ENCODE measurements around the gene CASP2.

Gene CASP2

DNA sequence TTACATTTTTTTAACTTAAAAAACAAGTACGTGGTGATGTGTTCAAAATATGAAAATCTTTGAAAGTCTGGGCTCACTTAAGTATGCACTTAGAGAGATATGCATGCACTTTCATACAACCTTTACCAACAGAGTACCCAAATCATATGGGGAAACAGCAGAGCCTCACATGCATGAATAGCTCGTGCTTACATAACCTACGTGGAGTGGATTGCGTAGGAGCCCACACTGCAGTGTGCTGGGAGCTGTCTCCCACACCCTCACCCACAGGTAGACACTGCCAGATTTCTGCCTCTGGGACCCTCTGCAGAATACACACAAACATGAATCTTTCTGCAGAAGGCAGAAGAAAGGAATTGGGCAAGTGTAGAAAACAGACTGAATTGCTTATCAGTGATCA is 28.3 kb downstream of the CASP2 start:
- H3K9me3 ChIP-seq (ENCODE audit: control insufficient read depth, low read length): no peaks in the 10 kb centered on the region
- H3K36me3 ChIP-seq (ENCODE audit: control insufficient read depth, insufficient read depth, low read length): peaks cover 3% of the 10 kb centered on the region
- no peak overlapping the region for H3K27ac ChIP-seq (ENCODE audit: low read depth, low read length, severe bottlenecking)
- 93 to 100% methylated on average over 1 to 3 of the region's 4 CpGs for WGBS, 2 experiments (ENCODE audit: insufficient coverage in 2 of 2)
- H3K4me1 ChIP-seq (ENCODE audit: control insufficient read depth, insufficient read depth, low read length, poor library complexity, severe bottlenecking): no peaks in the 10 kb centered on the region
- H3K4me3 ChIP-seq (ENCODE audit: extremely low read depth, insufficient read depth, low read length, poor library complexity, severe bottlenecking): no peak overlapping the region

DNA sequence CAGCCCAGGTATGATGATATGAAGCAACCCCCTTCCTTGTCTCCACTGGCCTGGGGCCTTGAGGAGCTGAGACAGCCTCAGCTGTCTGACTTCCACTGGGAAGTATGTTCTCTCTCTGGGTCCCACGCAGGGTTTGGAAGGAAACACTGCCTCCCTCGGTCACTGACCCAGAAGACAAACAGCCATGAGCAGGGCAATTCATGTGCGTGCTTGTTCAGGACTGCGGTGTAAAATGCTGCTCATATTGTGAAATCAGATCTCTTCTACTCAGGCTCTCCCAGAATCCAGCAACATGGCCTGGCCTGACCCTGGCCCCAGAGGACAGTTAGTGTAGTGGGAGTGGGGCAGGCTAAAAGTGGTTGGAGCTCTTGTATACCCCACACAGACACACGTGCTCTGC is 30.5 kb downstream of the CASP2 start:
- Histone ChIP-seq H3K4me3 (ENCODE audit: extremely low read depth, insufficient read depth, low read length, poor library complexity, severe bottlenecking) (no peak overlapping the region), H3K36me3 (ENCODE audit: control insufficient read depth, insufficient read depth, low read length) (peaks cover under 1% of the 10 kb centered on the region), H3K9me3 (ENCODE audit: control insufficient read depth, low read length) (no peaks in the 10 kb centered on the region), H3K27ac (ENCODE audit: low read depth, low read length, severe bottlenecking) (no peak overlapping the region), H3K4me1 (ENCODE audit: control insufficient read depth, insufficient read depth, low read length, poor library complexity, severe bottlenecking) (no peaks in the 10 kb centered on the region)
- 91 to 92% methylated on average over 4 to 5 of the region's 5 CpGs for WGBS, 2 experiments (ENCODE audit: insufficient coverage in 2 of 2)

- Histone ChIP-seq H3K4me1 (ENCODE audit: control insufficient read depth, insufficient read depth, low read length, poor library complexity, severe bottlenecking) (peaks cover 6% of the 10 kb centered on the region), H3K27ac (ENCODE audit: low read depth, low read length, severe bottlenecking) (no peak overlapping the region), H3K36me3 (ENCODE audit: control insufficient read depth, insufficient read depth, low read length) (no peaks in the 10 kb centered on the region), H3K4me3 (ENCODE audit: extremely low read depth, insufficient read depth, low read length, poor library complexity, severe bottlenecking) (no peak overlapping the region), H3K9me3 (ENCODE audit: control insufficient read depth, low read length) (no peaks in the 10 kb centered on the region)
- 77 to 81% methylated on average over 5 to 8 of the region's 9 CpGs for WGBS, 2 experiments (ENCODE audit: insufficient coverage in 2 of 2)
Observed at GRCh38 chr7:143320620-143321019, 32.5 kb downstream of the CASP2 start.

DNA sequence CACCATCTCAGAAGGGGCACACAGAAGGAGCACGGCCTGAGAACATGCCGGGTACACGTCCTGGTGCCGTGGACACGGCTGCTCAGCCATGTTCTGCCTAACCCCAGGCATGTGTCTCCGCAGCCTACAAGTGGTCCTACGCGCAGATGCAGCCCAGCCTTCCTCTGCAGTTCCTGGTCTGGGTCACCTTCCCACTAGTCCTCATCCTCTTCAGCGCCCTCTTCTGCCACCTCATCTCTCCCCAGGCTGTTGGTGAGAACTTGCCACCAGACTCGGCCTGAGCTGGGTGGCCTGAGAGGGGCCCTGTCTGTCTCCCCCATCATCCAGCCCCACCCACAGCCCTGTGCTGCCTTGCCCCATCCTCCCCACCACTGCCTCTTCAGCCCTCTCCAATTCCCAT is 33.1 kb downstream of the CASP2 start:
- no peak overlapping the region for H3K27ac ChIP-seq (ENCODE audit: low read depth, low read length, severe bottlenecking)
- H3K4me3 ChIP-seq (ENCODE audit: extremely low read depth, insufficient read depth, low read length, poor library complexity, severe bottlenecking): no peak overlapping the region
- no peaks in the 10 kb centered on the region for H3K36me3 ChIP-seq (ENCODE audit: control insufficient read depth, insufficient read depth, low read length)
- H3K9me3 ChIP-seq (ENCODE audit: control insufficient read depth, low read length): no peaks in the 10 kb centered on the region
- peaks cover 6% of the 10 kb centered on the region for H3K4me1 ChIP-seq (ENCODE audit: control insufficient read depth, insufficient read depth, low read length, poor library complexity, severe bottlenecking)
- WGBS, 2 experiments (ENCODE audit: insufficient coverage in 2 of 2): 86 to 88% methylated on average over 9 to 10 of the region's 10 CpGs

- WGBS, 2 experiments (ENCODE audit: insufficient coverage in 2 of 2): 93 to 100% methylated on average over 4 of the region's 4 CpGs
- Histone ChIP-seq H3K36me3 (ENCODE audit: control insufficient read depth, insufficient read depth, low read length) (no peaks in the 10 kb centered on the region), H3K27ac (ENCODE audit: low read depth, low read length, severe bottlenecking) (no peak overlapping the region), H3K4me1 (ENCODE audit: control insufficient read depth, insufficient read depth, low read length, poor library complexity, severe bottlenecking) (peaks cover 6% of the 10 kb centered on the region), H3K4me3 (ENCODE audit: extremely low read depth, insufficient read depth, low read length, poor library complexity, severe bottlenecking) (no peak overlapping the region), H3K9me3 (ENCODE audit: control insufficient read depth, low read length) (no peaks in the 10 kb centered on the region)
Observed at GRCh38 chr7:143321734-143322133, 33.6 kb downstream of the CASP2 start.

GRCh38 chr7:143322760-143323633 is 34.8 kb downstream of the CASP2 start:
- H3K36me3 ChIP-seq (ENCODE audit: control insufficient read depth, insufficient read depth, low read length): no peaks in the 10 kb centered on the region
- peaks cover 6% of the 10 kb centered on the region for H3K4me1 ChIP-seq (ENCODE audit: control insufficient read depth, insufficient read depth, low read length, poor library complexity, severe bottlenecking)
- H3K4me3 ChIP-seq (ENCODE audit: extremely low read depth, insufficient read depth, low read length, poor library complexity, severe bottlenecking): no peak overlapping the region
- no peak overlapping the region for H3K27ac ChIP-seq (ENCODE audit: low read depth, low read length, severe bottlenecking)
- no peaks in the 10 kb centered on the region for H3K9me3 ChIP-seq (ENCODE audit: control insufficient read depth, low read length)
- WGBS, 2 experiments (ENCODE audit: insufficient coverage in 2 of 2): 90 to 94% methylated on average over 18 of the region's 23 CpGs

DNA sequence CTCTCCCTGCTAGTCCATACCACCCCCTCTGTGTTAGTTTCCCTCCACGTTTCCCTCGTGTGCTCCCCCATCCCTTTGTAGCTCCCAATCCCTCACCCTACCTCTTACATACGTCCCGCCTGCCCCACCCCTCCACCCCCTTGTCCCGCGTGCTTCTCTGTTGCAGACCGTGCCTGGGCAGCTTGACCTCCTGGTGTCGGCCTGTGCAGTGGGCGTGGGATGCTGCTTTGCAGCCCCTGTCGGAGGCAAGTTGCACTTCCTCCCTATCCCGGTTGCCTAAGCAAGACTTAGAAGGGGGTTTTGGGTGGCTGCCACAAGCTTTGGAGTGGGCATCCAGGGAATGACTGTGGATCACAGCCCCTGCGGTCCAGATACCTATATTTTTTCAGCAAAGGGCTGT is 35.5 kb downstream of the CASP2 start:
- H3K36me3 ChIP-seq (ENCODE audit: control insufficient read depth, insufficient read depth, low read length): no peaks in the 10 kb centered on the region
- 68 to 82% methylated on average over 7 to 12 of the region's 12 CpGs for WGBS, 2 experiments (ENCODE audit: insufficient coverage in 2 of 2)
- no peak overlapping the region for H3K4me3 ChIP-seq (ENCODE audit: extremely low read depth, insufficient read depth, low read length, poor library complexity, severe bottlenecking)
- no peaks in the 10 kb centered on the region for H3K9me3 ChIP-seq (ENCODE audit: control insufficient read depth, low read length)
- H3K4me1 ChIP-seq (ENCODE audit: control insufficient read depth, insufficient read depth, low read length, poor library complexity, severe bottlenecking): peaks cover 6% of the 10 kb centered on the region
- no peak overlapping the region for H3K27ac ChIP-seq (ENCODE audit: low read depth, low read length, severe bottlenecking)

DNA sequence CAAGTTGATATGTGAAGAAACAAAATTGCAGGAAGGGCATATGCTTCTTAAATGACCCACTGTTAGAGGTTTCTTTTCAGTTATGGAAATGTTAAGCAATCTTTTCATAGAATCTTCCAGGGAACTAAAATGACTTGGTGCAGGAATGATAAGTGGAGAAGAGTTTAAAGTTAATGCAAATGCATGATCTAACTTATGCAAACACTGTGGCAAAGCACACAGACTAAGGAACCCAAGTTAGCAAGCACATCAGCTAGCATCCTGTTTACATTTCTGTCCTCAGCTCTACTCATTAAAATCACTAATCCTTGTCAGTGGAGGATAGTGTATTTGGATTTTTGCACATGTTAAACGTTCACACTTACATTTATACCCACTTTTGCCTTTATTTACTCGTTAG is 37.1 kb downstream of the CASP2 start:
- Histone ChIP-seq H3K27ac (ENCODE audit: low read depth, low read length, severe bottlenecking) (no peak overlapping the region), H3K36me3 (ENCODE audit: control insufficient read depth, insufficient read depth, low read length) (no peaks in the 10 kb centered on the region), H3K9me3 (ENCODE audit: control insufficient read depth, low read length) (no peaks in the 10 kb centered on the region), H3K4me1 (ENCODE audit: control insufficient read depth, insufficient read depth, low read length, poor library complexity, severe bottlenecking) (peaks cover 6% of the 10 kb centered on the region), H3K4me3 (ENCODE audit: extremely low read depth, insufficient read depth, low read length, poor library complexity, severe bottlenecking) (no peak overlapping the region)
- WGBS, 2 experiments (ENCODE audit: insufficient coverage in 2 of 2): no CpG with 5 or more reads among the region's 2 CpGs

DNA sequence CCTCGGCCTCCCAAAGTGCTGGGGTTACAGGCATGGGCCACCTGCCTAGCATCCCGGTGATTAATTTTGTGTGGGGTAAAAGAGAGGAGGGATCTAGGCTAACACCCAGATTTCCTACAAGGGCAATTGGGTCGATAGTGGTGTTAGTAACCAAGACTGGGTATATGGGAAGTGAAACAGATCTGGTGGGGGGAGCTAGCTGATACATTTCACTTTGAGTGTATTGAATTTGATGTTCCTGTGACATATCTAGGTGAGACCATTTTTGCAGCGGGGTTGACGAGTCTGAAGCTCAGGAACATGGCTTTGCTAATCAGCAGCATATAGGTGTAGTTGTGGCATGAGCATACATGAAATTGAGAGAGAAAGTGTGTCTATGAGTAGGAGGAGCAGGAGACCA is 39.8 kb downstream of the CASP2 start:
- peaks cover 6% of the 10 kb centered on the region for H3K4me1 ChIP-seq (ENCODE audit: control insufficient read depth, insufficient read depth, low read length, poor library complexity, severe bottlenecking)
- WGBS, 2 experiments (ENCODE audit: insufficient coverage in 2 of 2): 92 to 96% methylated on average over 4 to 5 of the region's 5 CpGs

DNA sequence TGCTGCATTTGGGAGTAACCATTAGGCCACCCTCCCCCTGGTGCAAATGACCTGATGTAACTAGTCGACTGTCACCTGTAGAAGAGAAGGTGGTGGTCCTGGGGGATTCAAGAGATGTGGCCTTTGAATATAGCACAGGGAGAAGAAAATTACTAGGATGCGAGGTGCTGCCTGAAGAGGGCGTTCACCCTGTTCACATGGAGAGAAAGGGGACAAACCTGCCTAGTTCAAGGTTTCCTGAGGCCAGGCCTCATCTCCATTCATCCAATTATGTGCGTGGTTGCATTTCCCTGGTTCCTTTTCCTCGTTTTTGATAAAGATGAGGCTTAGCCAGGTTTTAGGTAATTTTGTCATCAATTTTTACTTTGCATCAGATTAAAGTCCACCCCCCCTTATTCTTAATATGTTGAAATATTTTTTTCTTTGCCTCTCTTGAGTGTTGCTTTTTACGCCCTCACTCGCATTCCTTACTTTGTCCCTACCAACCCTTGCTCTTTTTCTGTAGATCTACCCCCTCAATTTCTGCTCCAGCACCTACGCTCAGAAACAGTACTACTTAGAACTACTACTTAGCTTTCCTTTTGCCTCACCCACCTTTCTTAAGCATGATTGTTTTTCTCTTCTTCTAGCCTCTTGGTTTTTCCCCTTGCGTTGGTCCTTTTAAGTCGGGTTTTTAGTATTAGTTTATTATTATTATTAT is 41.5 kb downstream of the CASP2 start:
- Histone ChIP-seq H3K27ac (ENCODE audit: low read depth, low read length, severe bottlenecking) (no peak overlapping the region), H3K4me1 (ENCODE audit: control insufficient read depth, insufficient read depth, low read length, poor library complexity, severe bottlenecking) (peaks cover 6% of the 10 kb centered on the region), H3K36me3 (ENCODE audit: control insufficient read depth, insufficient read depth, low read length) (no peaks in the 10 kb centered on the region), H3K9me3 (ENCODE audit: control insufficient read depth, low read length) (no peaks in the 10 kb centered on the region), H3K4me3 (ENCODE audit: extremely low read depth, insufficient read depth, low read length, poor library complexity, severe bottlenecking) (no peak overlapping the region)
- WGBS, 2 experiments (ENCODE audit: insufficient coverage in 2 of 2): 93 to 94% methylated on average over 5 to 6 of the region's 10 CpGs

More for the DNA sequence above, 39.8 kb downstream of the CASP2 start:
- Histone ChIP-seq H3K27ac (ENCODE audit: low read depth, low read length, severe bottlenecking) (no peak overlapping the region), H3K9me3 (ENCODE audit: control insufficient read depth, low read length) (no peaks in the 10 kb centered on the region), H3K4me3 (ENCODE audit: extremely low read depth, insufficient read depth, low read length, poor library complexity, severe bottlenecking) (no peak overlapping the region), H3K36me3 (ENCODE audit: control insufficient read depth, insufficient read depth, low read length) (no peaks in the 10 kb centered on the region)

Data from mesodermal cell (in vitro differentiated cells).